B cell (primary cell): Measurements from ENCODE around the gene SLC7A6OS. TPM values are rescaled to one million over a fixed set of nuclear protein-coding genes. Genes with fewer than 3 reads are reported as not detected.

Source experiments
- ATAC-seq: fragments of 200-7000 bp; cut with Tn5 transposase; one replicate; pipeline ENCODE4 v1.10.0; 2021; ENCODE audit warnings: low read depth, mild to moderate bottlenecking, moderate number of reproducible peaks, moderate library complexity
- CTCF ChIA-PET: fragments of 350-600 bp; sonication (Branson Sonifier 250); formaldehyde crosslinking; loops from one replicate; lab custom pipeline; 2021; ENCODE audit warnings: antibody characterized with exemption, inconsistent platforms; lab: Charles Lee
- POLR2A ChIA-PET: fragments of 350-600 bp; sonication (Branson Sonifier 250); formaldehyde crosslinking; loops from one replicate; lab custom pipeline; 2021; ENCODE audit warnings: antibody characterized with exemption; lab: Charles Lee
- DNase-seq: peaks from one replicate; pipeline ENCODE4 v3.0.0; 2013
- H2AFZ ChIP-seq: 2 replicates; pipeline ENCODE4 v1.6.1; 2012; ENCODE audit warnings: mild to moderate bottlenecking, low read depth, low read length; ENCODE audit not compliant: insufficient read depth, poor library complexity, severe bottlenecking
- H3K27ac ChIP-seq, 2 donors: 1 replicate in 1 of 2; 2 replicates in 1 of 2; pipeline ENCODE4 v1.5.1; 2012 to 2013; ENCODE audit warnings: low read length in 2 of 2, mild to moderate bottlenecking in 2 of 2, moderate library complexity in 1 of 2
- H3K27me3 ChIP-seq, 4 experiments: fragments of 200-600 bp in 1 of 4; sonication (generic) in 1 of 4; replicated peaks in 1 of 4; 1 replicate in 2 of 4; 2 replicates in 2 of 4; pipeline versions ENCODE4 v1.6.1 to v1.7.0; 2013 to 2016; ENCODE audit warnings: low read length in 3 of 4, mild to moderate bottlenecking in 2 of 4, mixed read lengths in 1 of 4, moderate library complexity in 1 of 4; ENCODE audit not compliant: insufficient read depth in 4 of 4, control insufficient read depth in 3 of 4; ENCODE audit errors: control extremely low read depth in 1 of 4
- H3K36me3 ChIP-seq, 2 experiments: replicated peaks in 1 of 2; 1 replicate in 1 of 2; 2 replicates in 1 of 2; pipeline versions ENCODE4 v1.6.1 to v1.7.1; 2013; ENCODE audit warnings: low read length in 1 of 2; ENCODE audit not compliant: insufficient read depth in 2 of 2, control insufficient read depth in 1 of 2; ENCODE audit errors: control extremely low read depth in 1 of 2, extremely low read depth in 1 of 2
- H3K4me1 ChIP-seq, 2 donors: fragments of 200-600 bp in 1 of 2; sonication (generic) in 1 of 2; 1 replicate in 1 of 2; 2 replicates in 1 of 2; pipeline versions ENCODE4 v1.5.1 to v1.6.1; 2013 to 2017; ENCODE audit warnings: low read length in 2 of 2; ENCODE audit not compliant: control insufficient read depth in 2 of 2, insufficient read depth in 2 of 2
- H3K4me2 ChIP-seq: replicated peaks from 2 replicates; pipeline ENCODE3; 2012; ENCODE audit warnings: mild to moderate bottlenecking, low read depth, low read length; ENCODE audit not compliant: poor library complexity, severe bottlenecking
- H3K4me3 ChIP-seq, 5 experiments: fragments of 200-600 bp in 1 of 5; sonication (generic) in 1 of 5; 1 replicate in 3 of 5; 2 replicates in 2 of 5; pipeline versions ENCODE4 v1.5.1 to v1.7.0; 2011 to 2016; ENCODE audit warnings: low read length in 4 of 5, mild to moderate bottlenecking in 4 of 5, low read depth in 2 of 5, control low read depth in 1 of 5, moderate library complexity in 1 of 5; ENCODE audit not compliant: insufficient read depth in 1 of 5; ENCODE audit errors: control extremely low read depth in 1 of 5, extremely low read depth in 1 of 5
- H3K79me2 ChIP-seq: fragments of 200-600 bp; sonication (generic); one replicate; pipeline ENCODE4 v1.6.0; 2016; ENCODE audit warnings: low read length; ENCODE audit not compliant: control insufficient read depth, insufficient read depth
- H3K9ac ChIP-seq: fragments of 200-600 bp; sonication (generic); 2 replicates; pipeline ENCODE4 v1.6.1; 2017; ENCODE audit warnings: mild to moderate bottlenecking, low read length, moderate library complexity
- H3K9me3 ChIP-seq, 3 donors: one replicate each; pipeline versions ENCODE4 v1.6.1 to v1.7.1; 2013; ENCODE audit warnings: low read length in 2 of 3; ENCODE audit not compliant: control insufficient read depth in 2 of 3, insufficient read depth in 1 of 3; ENCODE audit errors: control extremely low read depth in 1 of 3
- H4K20me1 ChIP-seq: 2 replicates; pipeline ENCODE4 v1.6.0; 2012; ENCODE audit warnings: mild to moderate bottlenecking, low read length; ENCODE audit not compliant: insufficient read depth, control insufficient read depth, poor library complexity, severe bottlenecking
- H3K27ac Mint-ChIP-seq: one replicate; pipeline ENCODE4 v1.8.0; 2021; ENCODE audit warnings: mixed read lengths
- H3K27me3 Mint-ChIP-seq: one replicate; pipeline ENCODE4 v1.8.0; 2021; ENCODE audit warnings: mixed read lengths
- H3K4me1 Mint-ChIP-seq: one replicate; pipeline ENCODE4 v1.8.0; 2021; ENCODE audit warnings: mixed read lengths
- H3K4me3 Mint-ChIP-seq: one replicate; pipeline ENCODE4 v1.8.0; 2021; ENCODE audit warnings: mixed read lengths
- H3K9me3 Mint-ChIP-seq: one replicate; pipeline ENCODE4 v1.8.0; 2022; ENCODE audit warnings: mixed read lengths; ENCODE audit not compliant: insufficient read depth
- EZH2 ChIP-seq: IDR thresholded peaks from 2 replicates; pipeline ENCODE4 v1.6.1; 2012; ENCODE audit warnings: borderline replicate concordance, low read depth, mild to moderate bottlenecking, moderate library complexity, low read length; ENCODE audit not compliant: insufficient read depth, poor library complexity, severe bottlenecking
- WGBS: methylation state at CpG from one replicate; pipeline ENCODE4 v1.1.5; 2013; ENCODE audit warnings: missing lambda C conversion rate; ENCODE audit not compliant: insufficient coverage; 5-methylcytosine and 5-hydroxymethylcytosine counted together
- intact Hi-C: fragments of 100-400 bp; cut with micrococcal nuclease; formaldehyde crosslinking; loops from one replicate; pipeline ENCODE4 v1.10.0; 2022
- polyA plus RNA-seq: library from polyadenylated mRNA; depleted of rRNA; stranded (reverse); fragments of >200 nt; gene quantifications from 2 replicates; pipeline ENCODE4 v1.2.3, GENCODE V29; 2012
- total RNA-seq, 2 donors: library from RNA; stranded (reverse); fragments of 120-200 nt in 1 of 2; gene quantifications; 1 replicate in 1 of 2; 2 replicates in 1 of 2; pipeline versions ENCODE4 v1.2.3 to v1.2.4, GENCODE V29; 2013 to 2022
- TF ChIP-seq, protein P1 (sequence below): fragments of 200-600 bp; IDR thresholded peaks from one replicate; pipeline ENCODE4 v1.8.0; 2022; ENCODE audit warnings: antibody characterized with exemption, mild to moderate bottlenecking

The SLC7A6OS gene
- total and polyA plus RNA-seq, 2 donors (not counting 1 experiment from before 2014, with no cell fraction given): 9.9 to 54.1 TPM

DNA sequence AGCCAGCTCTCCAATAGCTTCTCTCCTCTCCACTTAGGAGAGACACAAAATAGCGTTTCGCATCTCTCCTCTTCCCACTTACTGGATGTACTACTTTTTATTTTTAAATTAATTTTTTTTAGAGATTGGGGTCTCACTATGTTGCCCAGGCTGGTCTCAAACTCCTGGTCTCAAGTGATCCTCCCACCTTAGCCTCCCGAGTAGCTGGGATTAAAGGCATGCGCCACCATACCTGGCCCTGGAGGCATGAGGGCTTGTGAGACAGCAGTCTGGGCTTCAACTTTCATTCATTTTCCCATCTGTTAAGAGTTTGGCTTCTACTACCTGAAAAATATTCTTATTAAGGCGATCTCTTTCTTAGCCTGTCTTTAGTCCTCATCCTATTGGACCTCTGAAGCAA lies 18.3 kb downstream of the SLC7A6OS start:
- Histone ChIP-seq H2AFZ (no peak overlapping the region), H3K4me3 (no peak overlapping the region), H3K79me2 (peaks cover 74% of the 10 kb centered on the region), H3K4me2 (no peak overlapping the region), H4K20me1 (no peaks in the 10 kb centered on the region), H3K4me1 (peaks cover 30 to 48% of the 10 kb centered on the region in 2 donors), H3K36me3 (peaks cover 2 to 75% of the 10 kb centered on the region in 2 experiments), H3K27ac (no peak overlapping the region), H3K9ac (no peak overlapping the region), H3K9me3 (no peaks in the 10 kb centered on the region), H3K27me3 (no peaks in the 10 kb centered on the region)
- ATAC-seq (no peak), DNase-seq (no peak)
- Mint-ChIP-seq H3K4me1 (peaks cover 39% of the 10 kb centered on the region), H3K27me3 (no peaks in the 10 kb centered on the region), H3K9me3 (no peaks in the 10 kb centered on the region), H3K4me3 (no peak overlapping the region), H3K27ac (no peak overlapping the region)
- ChIA-PET POLR2A (interaction anchor here (0.8 kb wide), 1 partner anchor 28 kb away, joined by 4 read pairs; the partner anchor contains the start of gene SLC7A6), CTCF (interaction anchor here (2.2 to 10.2 kb wide), 2 partner anchors 19 to 30 kb away, joined by 6 to 289 read pairs; partner anchors contain the start of genes PRMT7, SLC7A6 and SLC7A6OS)
- TF ChIP-seq, protein P1, sequence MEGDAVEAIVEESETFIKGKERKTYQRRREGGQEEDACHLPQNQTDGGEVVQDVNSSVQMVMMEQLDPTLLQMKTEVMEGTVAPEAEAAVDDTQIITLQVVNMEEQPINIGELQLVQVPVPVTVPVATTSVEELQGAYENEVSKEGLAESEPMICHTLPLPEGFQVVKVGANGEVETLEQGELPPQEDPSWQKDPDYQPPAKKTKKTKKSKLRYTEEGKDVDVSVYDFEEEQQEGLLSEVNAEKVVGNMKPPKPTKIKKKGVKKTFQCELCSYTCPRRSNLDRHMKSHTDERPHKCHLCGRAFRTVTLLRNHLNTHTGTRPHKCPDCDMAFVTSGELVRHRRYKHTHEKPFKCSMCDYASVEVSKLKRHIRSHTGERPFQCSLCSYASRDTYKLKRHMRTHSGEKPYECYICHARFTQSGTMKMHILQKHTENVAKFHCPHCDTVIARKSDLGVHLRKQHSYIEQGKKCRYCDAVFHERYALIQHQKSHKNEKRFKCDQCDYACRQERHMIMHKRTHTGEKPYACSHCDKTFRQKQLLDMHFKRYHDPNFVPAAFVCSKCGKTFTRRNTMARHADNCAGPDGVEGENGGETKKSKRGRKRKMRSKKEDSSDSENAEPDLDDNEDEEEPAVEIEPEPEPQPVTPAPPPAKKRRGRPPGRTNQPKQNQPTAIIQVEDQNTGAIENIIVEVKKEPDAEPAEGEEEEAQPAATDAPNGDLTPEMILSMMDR: no peak
- no peak for TF ChIP-seq EZH2
- 100% methylated on average over 3 of the region's 5 CpGs for WGBS
- intact Hi-C loops: no loop called here

DNA sequence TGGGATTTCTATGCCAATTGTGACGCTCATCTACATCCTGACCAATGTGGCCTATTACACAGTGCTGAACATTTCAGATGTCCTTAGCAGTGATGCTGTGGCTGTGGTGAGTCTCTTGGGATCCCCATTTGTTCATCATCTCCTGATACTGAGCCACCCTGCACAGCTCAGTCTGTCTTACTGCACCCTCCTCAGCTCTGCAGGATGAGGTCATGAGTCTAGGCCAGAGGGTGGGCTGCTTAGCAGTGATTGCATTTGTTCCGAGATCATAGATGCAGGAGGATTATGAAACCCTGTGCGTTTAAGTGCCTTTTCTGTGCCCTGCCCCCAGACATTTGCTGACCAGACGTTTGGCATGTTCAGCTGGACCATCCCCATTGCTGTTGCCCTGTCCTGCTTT lies 19.5 kb downstream of the SLC7A6OS start:
- ATAC-seq (no peak), DNase-seq (no peak)
- no peaks in the 10 kb centered on the region for H4K20me1 ChIP-seq
- no peaks in the 10 kb centered on the region for H3K27me3 Mint-ChIP-seq
- CTCF ChIA-PET: interaction anchor here (1.1 to 10.2 kb wide), 4 partner anchors 8 to 35 kb away, joined by 3 to 289 read pairs (median 6); partner anchors contain the start of genes PRMT7, SLC7A6 and SLC7A6OS
- intact Hi-C loops: no loop called here
- POLR2A ChIA-PET: interaction anchor here (0.8 kb wide), 1 partner anchor 27 kb away, joined by 4 read pairs; the partner anchor contains the start of gene SLC7A6
- peaks cover 49% of the 10 kb centered on the region for H3K4me1 Mint-ChIP-seq
- WGBS: 90% methylated on average over 3 of the region's 4 CpGs
- H3K27me3 ChIP-seq: no peaks in the 10 kb centered on the region
- H3K9me3 ChIP-seq: no peaks in the 10 kb centered on the region
- peaks cover 2 to 66% of the 10 kb centered on the region in 2 experiments for H3K36me3 ChIP-seq
- H3K4me1 ChIP-seq: peaks cover 42 to 60% of the 10 kb centered on the region in 2 donors
- no peak overlapping the region for H2AFZ ChIP-seq
- peak overlapping the region in 1 of 2 donors; percentile 92 for H3K27ac ChIP-seq
- H3K4me3 ChIP-seq: no peak overlapping the region
- no peak overlapping the region for H3K9ac ChIP-seq
- no peaks in the 10 kb centered on the region for H3K9me3 Mint-ChIP-seq
- no peak for TF ChIP-seq EZH2
- TF ChIP-seq, protein P1: no peak
- no peak overlapping the region for H3K4me2 ChIP-seq
- H3K4me3 Mint-ChIP-seq: no peak overlapping the region
- H3K27ac Mint-ChIP-seq: peak overlapping the region; percentile 67
- peaks cover 82% of the 10 kb centered on the region for H3K79me2 ChIP-seq
